Neural progenitor cell (in vitro differentiated cells): ENCODE results near the gene ZNF212. TPM values are rescaled to one million over a fixed set of nuclear protein-coding genes. Genes with fewer than 3 reads are reported as not detected.
A peak's percentile ranks its signal among the peaks of the same experiment; 100 is the strongest.

Experiments
- DNase-seq: peaks from one replicate; pipeline ENCODE4 v3.0.0-alpha.2; 2016; ENCODE audit warnings: low spot score
- H2AFZ ChIP-seq: fragments of 200-600 bp; sonication (generic); replicated peaks from 2 replicates; pipeline ENCODE4 v1.6.1; 2016; ENCODE audit warnings: antibody characterized with exemption
- H3F3A ChIP-seq: fragments of 200-600 bp; sonication (generic); 2 replicates; pipeline ENCODE4 v1.6.1; 2016; ENCODE audit warnings: antibody characterized with exemption, low read depth
- H3K27ac ChIP-seq: fragments of 200-600 bp; sonication (generic); 2 replicates; pipeline ENCODE4 v1.5.1; 2016; ENCODE audit warnings: mild to moderate bottlenecking
- H3K27me3 ChIP-seq: fragments of 200-600 bp; sonication (generic); 2 replicates; pipeline ENCODE4 v1.6.1; 2016; ENCODE audit warnings: mild to moderate bottlenecking, moderate library complexity
- H3K36me3 ChIP-seq: fragments of 200-600 bp; sonication (generic); 2 replicates; pipeline ENCODE4 v1.5.1; 2016
- H3K4me1 ChIP-seq: fragments of 200-600 bp; sonication (generic); 2 replicates; pipeline ENCODE4 v1.6.1; 2016; ENCODE audit warnings: mixed run types
- H3K4me2 ChIP-seq: fragments of 200-600 bp; sonication (generic); 2 replicates; pipeline ENCODE4 v1.6.1; 2016
- H3K4me3 ChIP-seq: fragments of 200-600 bp; sonication (generic); 2 replicates; pipeline ENCODE4 v1.5.1; 2016
- H3K79me2 ChIP-seq: fragments of 200-600 bp; sonication (generic); 2 replicates; pipeline ENCODE4 v1.6.1; 2016; ENCODE audit warnings: low read depth
- H3K9ac ChIP-seq: fragments of 200-600 bp; sonication (generic); 2 replicates; pipeline ENCODE4 v1.6.1; 2016
- H3K9me3 ChIP-seq: fragments of 200-600 bp; sonication (generic); 2 replicates; pipeline ENCODE4 v1.5.1; 2016; ENCODE audit warnings: low read depth
- H4K20me1 ChIP-seq: fragments of 200-600 bp; sonication (generic); 2 replicates; pipeline ENCODE4 v1.6.1; 2016; ENCODE audit warnings: low read depth
- H3K27ac Mint-ChIP-seq: 3 replicates; pipeline ENCODE4 v1.8.0; 2021; ENCODE audit warnings: mixed read lengths
- H3K27me3 Mint-ChIP-seq: 2 replicates; pipeline ENCODE4 v1.8.0; 2022; ENCODE audit warnings: low read depth, mild to moderate bottlenecking, inconsistent platforms, moderate library complexity, mixed read lengths; ENCODE audit not compliant: insufficient read depth
- H3K36me3 Mint-ChIP-seq: 3 replicates; pipeline ENCODE4 v1.8.0; 2021; ENCODE audit warnings: mixed read lengths
- H3K4me1 Mint-ChIP-seq: 3 replicates; pipeline ENCODE4 v1.8.0; 2021; ENCODE audit warnings: mixed read lengths
- H3K4me3 Mint-ChIP-seq: 3 replicates; pipeline ENCODE4 v1.8.0; 2021; ENCODE audit warnings: mild to moderate bottlenecking, moderate library complexity, mixed read lengths
- H3K9me3 Mint-ChIP-seq: 3 replicates; pipeline ENCODE4 v1.8.0; 2020; ENCODE audit warnings: mixed read lengths
- EZH2 ChIP-seq: fragments of 200-600 bp; sonication (generic); IDR thresholded peaks from 2 replicates; pipeline ENCODE4 v1.6.1; 2017; ENCODE audit warnings: antibody characterized with exemption, mild to moderate bottlenecking, moderate library complexity
- EZH2phosphoT487 ChIP-seq: fragments of 200-600 bp; sonication (generic); IDR thresholded peaks from 2 replicates; pipeline ENCODE4 v1.6.1; 2017; ENCODE audit warnings: antibody characterized with exemption
- total RNA-seq: library from RNA; depleted of rRNA; stranded (reverse); fragments of >200 nt; gene quantifications from 2 replicates; pipeline ENCODE4 v1.2.3, GENCODE V29; 2015; ENCODE audit warnings: low replicate concordance
- TF ChIP-seq, protein P1 (sequence below): fragments of 200-600 bp; sonication (generic); IDR thresholded peaks from 2 replicates; pipeline ENCODE4 v1.5.1; 2017; ENCODE audit warnings: antibody characterized with exemption, mild to moderate bottlenecking

Gene ZNF212
- total RNA-seq, 1 donor from 2014 or later = 11.2 TPM

DNA sequence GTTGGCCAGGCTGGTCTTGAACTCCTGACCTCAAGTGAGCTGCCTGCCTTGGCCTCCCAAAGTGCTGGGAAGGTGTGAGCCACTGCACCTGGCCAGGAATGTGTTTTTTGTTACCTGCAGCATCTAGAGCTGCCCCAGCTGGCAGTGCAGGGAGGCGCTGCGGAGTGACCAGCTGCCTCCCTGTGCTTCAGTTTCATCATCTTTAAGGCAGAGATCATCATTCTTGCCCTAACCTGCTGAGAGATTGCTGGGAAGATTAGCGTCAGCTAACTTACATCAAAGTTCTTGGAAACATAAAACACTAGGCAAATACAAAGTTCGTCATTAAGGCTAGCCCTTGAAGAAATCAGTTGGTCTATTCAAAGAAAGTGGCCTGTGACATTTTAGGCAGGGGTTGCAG is 41.8 kb upstream of the ZNF212 start:
- Histone ChIP-seq H3K27ac (no peak overlapping the region), H3K27me3 (no peaks in the 10 kb centered on the region), H3K9me3 (no peaks in the 10 kb centered on the region), H3K4me1 (no peaks in the 10 kb centered on the region), H3K4me2 (no peak overlapping the region), H4K20me1 (peaks cover 25% of the 10 kb centered on the region), H3K4me3 (no peak overlapping the region), H3K79me2 (peaks cover 42% of the 10 kb centered on the region), H3K36me3 (peaks cover 7% of the 10 kb centered on the region), H3F3A (peaks cover 5% of the 10 kb centered on the region), H3K9ac (no peak overlapping the region), H2AFZ (no peak overlapping the region)
- peaks cover 32% of the 10 kb centered on the region for H3K36me3 Mint-ChIP-seq
- no peak for DNase-seq
- peaks cover 4% of the 10 kb centered on the region for H3K27me3 Mint-ChIP-seq
- H3K27ac Mint-ChIP-seq = no peak overlapping the region
- no peaks in the 10 kb centered on the region for H3K9me3 Mint-ChIP-seq
- peak overlapping the region; percentile 95 for H3K4me3 Mint-ChIP-seq
- TF ChIP-seq, protein P1, sequence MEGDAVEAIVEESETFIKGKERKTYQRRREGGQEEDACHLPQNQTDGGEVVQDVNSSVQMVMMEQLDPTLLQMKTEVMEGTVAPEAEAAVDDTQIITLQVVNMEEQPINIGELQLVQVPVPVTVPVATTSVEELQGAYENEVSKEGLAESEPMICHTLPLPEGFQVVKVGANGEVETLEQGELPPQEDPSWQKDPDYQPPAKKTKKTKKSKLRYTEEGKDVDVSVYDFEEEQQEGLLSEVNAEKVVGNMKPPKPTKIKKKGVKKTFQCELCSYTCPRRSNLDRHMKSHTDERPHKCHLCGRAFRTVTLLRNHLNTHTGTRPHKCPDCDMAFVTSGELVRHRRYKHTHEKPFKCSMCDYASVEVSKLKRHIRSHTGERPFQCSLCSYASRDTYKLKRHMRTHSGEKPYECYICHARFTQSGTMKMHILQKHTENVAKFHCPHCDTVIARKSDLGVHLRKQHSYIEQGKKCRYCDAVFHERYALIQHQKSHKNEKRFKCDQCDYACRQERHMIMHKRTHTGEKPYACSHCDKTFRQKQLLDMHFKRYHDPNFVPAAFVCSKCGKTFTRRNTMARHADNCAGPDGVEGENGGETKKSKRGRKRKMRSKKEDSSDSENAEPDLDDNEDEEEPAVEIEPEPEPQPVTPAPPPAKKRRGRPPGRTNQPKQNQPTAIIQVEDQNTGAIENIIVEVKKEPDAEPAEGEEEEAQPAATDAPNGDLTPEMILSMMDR = no peak
- no peak for TF ChIP-seq EZH2
- no peak for TF ChIP-seq EZH2phosphoT487
- H3K4me1 Mint-ChIP-seq = peaks cover 12% of the 10 kb centered on the region

DNA sequence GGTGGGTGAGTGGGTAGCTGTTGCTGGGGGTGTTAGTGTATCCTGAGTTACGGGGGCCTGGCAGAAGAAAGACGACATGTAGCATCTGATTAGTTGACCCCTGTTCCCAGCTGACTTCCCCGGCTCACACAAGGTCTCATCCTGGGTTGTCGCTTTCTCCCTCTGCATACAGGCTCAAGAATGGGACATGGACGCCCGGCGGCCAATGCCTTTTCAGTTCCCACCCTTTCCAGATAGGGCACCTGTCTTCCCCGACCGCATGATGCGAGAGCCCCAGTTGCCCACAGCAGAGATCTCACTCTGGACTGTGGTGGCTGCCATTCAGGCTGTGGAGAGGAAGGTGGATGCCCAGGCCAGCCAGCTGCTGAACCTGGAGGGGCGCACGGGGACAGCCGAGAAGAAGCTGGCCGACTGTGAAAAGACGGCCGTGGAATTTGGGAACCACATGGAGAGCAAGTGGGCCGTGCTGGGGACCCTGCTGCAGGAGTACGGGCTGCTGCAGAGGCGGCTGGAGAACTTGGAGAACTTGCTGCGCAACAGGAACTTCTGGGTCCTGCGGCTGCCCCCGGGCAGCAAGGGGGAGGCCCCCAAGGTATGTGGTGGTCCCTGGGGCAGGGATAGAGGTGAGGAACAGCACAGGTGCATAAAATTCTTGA is 41.2 kb upstream of the ZNF212 start:
- H3K27me3 Mint-ChIP-seq = peaks cover 4% of the 10 kb centered on the region
- H3K4me1 ChIP-seq = no peaks in the 10 kb centered on the region
- no peak overlapping the region for H3K4me3 ChIP-seq
- H3K27me3 ChIP-seq = no peaks in the 10 kb centered on the region
- H3K36me3 ChIP-seq = peaks cover 7% of the 10 kb centered on the region
- peaks cover 48% of the 10 kb centered on the region for H3K79me2 ChIP-seq
- no peaks in the 10 kb centered on the region for H3K9me3 Mint-ChIP-seq
- H3K4me2 ChIP-seq = no peak overlapping the region
- H3K27ac ChIP-seq = no peak overlapping the region
- H3K9me3 ChIP-seq = no peaks in the 10 kb centered on the region
- H3K4me3 Mint-ChIP-seq = peak overlapping the region; percentile 95
- H3F3A ChIP-seq = peaks cover 5% of the 10 kb centered on the region
- H3K36me3 Mint-ChIP-seq = peaks cover 35% of the 10 kb centered on the region
- H3K27ac Mint-ChIP-seq = no peak overlapping the region
- DNase-seq = no peak
- TF ChIP-seq EZH2phosphoT487 (no peak), EZH2 (no peak)
- TF ChIP-seq, protein P1 = no peak
- peaks cover 32% of the 10 kb centered on the region for H4K20me1 ChIP-seq
- peaks cover 12% of the 10 kb centered on the region for H3K4me1 Mint-ChIP-seq
- no peak overlapping the region for H3K9ac ChIP-seq
- no peak overlapping the region for H2AFZ ChIP-seq

DNA sequence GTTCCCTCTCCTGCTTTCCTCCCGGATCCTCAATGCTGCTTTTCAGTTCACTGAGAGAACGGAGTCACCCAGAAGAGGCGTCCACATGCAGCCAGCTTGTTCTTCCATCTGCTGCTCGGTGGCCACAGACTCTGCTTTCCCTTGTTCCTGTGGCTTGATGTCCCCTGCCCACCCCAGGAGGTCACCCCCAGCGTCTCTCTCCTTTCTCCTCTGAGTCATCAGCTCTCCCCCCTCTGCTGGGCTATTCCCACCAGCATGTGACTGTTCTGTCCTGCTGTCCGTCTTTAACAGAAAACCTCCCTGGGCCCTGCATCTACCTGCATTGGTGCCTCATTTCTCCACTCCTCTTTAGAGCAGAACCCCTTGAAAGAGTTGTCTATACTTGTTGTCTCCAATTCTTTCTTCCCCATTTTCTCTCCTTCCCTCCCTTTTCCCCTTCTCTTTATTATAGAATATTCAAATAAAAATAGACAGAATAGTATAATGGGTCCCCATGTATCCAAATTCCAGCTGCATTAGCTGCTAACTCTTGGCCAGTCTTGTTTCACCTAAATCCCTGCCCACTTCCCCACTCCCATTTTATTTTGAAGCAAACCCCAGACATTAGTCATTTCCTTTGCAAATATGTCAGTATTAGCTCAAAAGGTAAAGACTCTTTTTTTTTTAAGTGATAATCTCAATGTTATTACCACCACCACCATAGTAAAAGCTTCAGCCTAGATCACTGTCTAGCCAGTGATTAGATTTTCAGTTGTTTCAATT is 40.0 kb upstream of the ZNF212 start:
- Histone ChIP-seq H3K4me2 (no peak overlapping the region), H3K36me3 (peaks cover 7% of the 10 kb centered on the region), H3K4me3 (no peak overlapping the region), H3K9me3 (no peaks in the 10 kb centered on the region), H3K79me2 (peaks cover 48% of the 10 kb centered on the region), H3F3A (peaks cover 5% of the 10 kb centered on the region), H3K9ac (no peak overlapping the region), H2AFZ (no peak overlapping the region), H3K27me3 (no peaks in the 10 kb centered on the region), H3K27ac (no peak overlapping the region), H3K4me1 (no peaks in the 10 kb centered on the region), H4K20me1 (peaks cover 43% of the 10 kb centered on the region)
- no peak overlapping the region for H3K4me3 Mint-ChIP-seq
- TF ChIP-seq EZH2 (no peak), EZH2phosphoT487 (no peak)
- TF ChIP-seq, protein P1 = no peak
- peaks cover 12% of the 10 kb centered on the region for H3K4me1 Mint-ChIP-seq
- peaks cover 4% of the 10 kb centered on the region for H3K27me3 Mint-ChIP-seq
- peaks cover 44% of the 10 kb centered on the region for H3K36me3 Mint-ChIP-seq
- no peaks in the 10 kb centered on the region for H3K9me3 Mint-ChIP-seq
- no peak overlapping the region for H3K27ac Mint-ChIP-seq
- DNase-seq = no peak
